ENCODE results near the gene CHD9. TPM values are rescaled to one million over a fixed set of nuclear protein-coding genes. Genes with fewer than 3 reads are reported as not detected.
"Not testable (repeated sequence)": the region's sequence is repeated elsewhere in the genome, so short reads cannot be mapped to it uniquely, and the experiment has no call there.

Gene CHD9
- total RNA-seq, 1 donor from 2014 or later = 20.7 TPM

DNA sequence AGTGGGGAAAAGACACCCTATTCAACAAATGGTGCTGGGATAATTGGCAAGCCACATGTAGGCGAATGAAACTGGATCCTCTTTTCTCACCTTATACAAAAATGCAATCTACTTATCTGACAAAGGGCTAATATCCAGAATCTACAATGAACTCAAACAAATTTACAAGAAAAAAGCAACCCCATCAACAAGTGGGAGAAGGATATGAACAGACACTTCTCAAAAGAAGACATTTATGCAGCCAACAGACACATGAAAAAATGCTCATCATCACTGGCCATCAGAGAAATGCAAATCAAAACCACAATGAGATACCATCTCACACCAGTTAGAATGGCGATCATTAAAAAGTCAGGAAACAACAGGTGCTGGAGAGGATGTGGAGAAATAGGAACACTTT is 223.7 kb downstream of the CHD9 start:
- H3K27ac Mint-ChIP-seq; intact Hi-C loops (cut with micrococcal nuclease); DNase-seq; H3K4me1 Mint-ChIP-seq; H3K9me3 Mint-ChIP-seq; H3K27me3 Mint-ChIP-seq; H3K4me3 Mint-ChIP-seq: not testable (repeated sequence)
- peaks cover 15% of the 10 kb centered on the region for H3K36me3 Mint-ChIP-seq (ENCODE audit: low read depth)

DNA sequence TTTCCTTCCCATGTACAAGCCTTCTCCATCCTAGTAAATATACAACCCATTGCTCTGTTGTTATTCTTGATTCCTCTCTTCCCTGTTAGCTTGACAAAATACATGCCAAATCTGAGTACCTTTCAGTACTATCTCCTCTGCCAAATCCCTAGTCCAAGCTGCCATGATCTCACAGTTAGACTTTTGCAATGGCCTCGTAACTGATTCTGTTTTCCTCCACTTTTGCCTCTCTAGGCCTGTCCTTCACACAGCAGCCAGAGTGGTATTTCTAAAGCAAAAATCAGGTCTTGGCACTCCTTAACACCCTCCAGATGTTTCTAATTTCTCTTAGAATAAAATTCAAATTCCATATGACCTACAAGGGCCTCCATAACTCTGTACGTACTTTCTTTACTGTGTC is 226.5 kb downstream of the CHD9 start:
- intact Hi-C loops (cut with micrococcal nuclease) = no loop called here
- H3K27me3 Mint-ChIP-seq = no peaks in the 10 kb centered on the region
- peaks cover 10% of the 10 kb centered on the region for H3K36me3 Mint-ChIP-seq (ENCODE audit: low read depth)
- H3K4me3 Mint-ChIP-seq = no peak overlapping the region
- no peaks in the 10 kb centered on the region for H3K4me1 Mint-ChIP-seq
- no peak for DNase-seq
- H3K9me3 Mint-ChIP-seq = peaks cover 3% of the 10 kb centered on the region
- no peak overlapping the region for H3K27ac Mint-ChIP-seq

DNA sequence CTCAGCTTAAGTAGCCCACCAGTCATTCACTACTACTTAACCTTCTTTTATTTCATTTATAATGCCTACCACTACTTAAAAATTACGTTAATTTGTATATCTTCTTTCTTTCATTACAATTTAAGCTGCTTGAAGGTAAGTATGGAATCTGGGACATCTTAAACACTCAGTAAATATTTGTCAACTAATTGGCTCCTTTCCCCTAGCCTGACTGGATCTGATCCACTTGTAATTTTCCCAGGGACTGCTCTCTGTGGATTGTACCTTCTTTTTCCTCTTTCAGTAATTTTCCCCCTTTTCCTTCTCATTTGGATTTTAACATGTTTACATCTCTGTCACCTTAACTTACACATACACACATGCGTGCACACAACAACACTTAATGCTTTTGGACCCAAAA is 227.1 kb downstream of the CHD9 start:
- intact Hi-C loops (cut with micrococcal nuclease) = no loop called here
- Mint-ChIP-seq H3K27ac (no peak overlapping the region), H3K4me1 (no peaks in the 10 kb centered on the region), H3K4me3 (no peak overlapping the region), H3K27me3 (no peaks in the 10 kb centered on the region), H3K36me3 (ENCODE audit: low read depth) (peaks cover 10% of the 10 kb centered on the region), H3K9me3 (peaks cover 3% of the 10 kb centered on the region)
- no peak for DNase-seq

DNA sequence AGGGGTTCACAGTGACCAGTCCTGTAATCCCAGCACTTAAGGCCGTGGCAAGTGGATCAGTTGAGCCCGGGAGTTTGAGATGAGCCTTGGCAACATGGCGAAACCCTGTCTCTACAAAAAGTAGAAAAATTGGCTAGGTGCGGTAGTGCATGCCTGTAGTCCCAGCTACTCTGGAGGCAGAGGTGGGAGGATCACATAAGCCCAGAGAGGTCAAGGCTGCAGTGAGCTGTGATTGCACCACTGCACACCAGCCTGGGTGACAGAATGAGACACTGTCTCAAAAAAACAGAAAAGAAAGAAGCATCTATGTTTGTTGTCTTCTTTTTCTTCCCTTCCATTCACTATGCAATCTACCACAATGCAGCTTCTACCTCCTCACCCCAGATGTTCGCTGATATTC is 227.5 kb downstream of the CHD9 start:
- Mint-ChIP-seq H3K36me3 (ENCODE audit: low read depth) (peaks cover 10% of the 10 kb centered on the region), H3K4me3 (no peak overlapping the region), H3K9me3 (peaks cover 3% of the 10 kb centered on the region), H3K27me3 (no peaks in the 10 kb centered on the region), H3K4me1 (no peaks in the 10 kb centered on the region), H3K27ac (no peak overlapping the region)
- DNase-seq = no peak
- intact Hi-C loops (cut with micrococcal nuclease) = no loop called here

DNA sequence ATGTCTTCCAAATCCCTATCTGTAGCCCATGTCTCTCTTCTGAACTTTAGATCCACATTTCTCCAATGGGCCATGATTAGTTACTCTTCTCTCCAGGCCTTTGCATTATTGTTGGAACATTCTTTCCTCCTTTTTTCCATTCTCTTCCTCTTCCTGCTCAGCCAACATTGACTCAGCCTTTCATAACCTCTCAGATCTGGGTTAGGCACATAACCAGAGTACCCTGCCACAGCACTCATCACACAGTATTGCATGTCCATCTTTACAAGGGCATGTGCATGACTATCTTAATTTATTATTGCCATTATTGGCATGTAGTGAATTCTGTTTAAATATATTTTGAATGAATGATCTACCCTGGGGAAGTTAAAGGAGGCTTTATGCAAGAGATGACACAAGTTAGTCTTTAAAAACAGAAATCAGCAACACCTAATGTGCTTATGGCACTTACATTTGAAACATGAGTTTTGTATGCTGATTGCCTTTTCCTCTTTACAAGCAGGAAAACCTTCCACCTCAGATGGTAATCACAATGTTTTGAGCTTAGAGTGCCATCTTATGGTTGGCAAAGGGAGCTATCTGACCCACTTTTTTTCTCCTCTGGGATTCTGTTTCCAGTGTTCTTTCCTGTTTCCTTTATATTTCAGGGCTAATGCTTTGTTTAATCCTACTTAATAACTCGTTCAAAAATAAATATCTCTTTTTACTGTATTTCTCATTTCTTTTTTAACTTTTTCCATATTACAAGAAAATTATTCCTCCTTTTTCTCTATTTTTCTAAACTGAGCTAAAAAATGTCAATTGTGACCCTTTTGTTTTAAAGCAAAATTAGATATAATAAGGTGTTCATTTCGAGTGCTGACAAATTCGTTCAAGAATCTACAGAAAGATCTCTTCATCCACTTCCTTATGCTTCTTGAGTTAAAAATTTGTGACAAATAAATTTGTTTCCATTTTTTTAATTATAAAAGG is 228.5 kb downstream of the CHD9 start:
- Mint-ChIP-seq H3K4me1 (no peaks in the 10 kb centered on the region), H3K36me3 (ENCODE audit: low read depth) (peaks cover 7% of the 10 kb centered on the region), H3K9me3 (no peaks in the 10 kb centered on the region), H3K27me3 (no peaks in the 10 kb centered on the region), H3K27ac (no peak overlapping the region), H3K4me3 (no peak overlapping the region)
- no peak for DNase-seq
- intact Hi-C loops (cut with micrococcal nuclease) = loop anchor here (1.0 kb wide), 1 partner anchor 228 kb away; no protein-coding TSS in a partner anchor

DNA sequence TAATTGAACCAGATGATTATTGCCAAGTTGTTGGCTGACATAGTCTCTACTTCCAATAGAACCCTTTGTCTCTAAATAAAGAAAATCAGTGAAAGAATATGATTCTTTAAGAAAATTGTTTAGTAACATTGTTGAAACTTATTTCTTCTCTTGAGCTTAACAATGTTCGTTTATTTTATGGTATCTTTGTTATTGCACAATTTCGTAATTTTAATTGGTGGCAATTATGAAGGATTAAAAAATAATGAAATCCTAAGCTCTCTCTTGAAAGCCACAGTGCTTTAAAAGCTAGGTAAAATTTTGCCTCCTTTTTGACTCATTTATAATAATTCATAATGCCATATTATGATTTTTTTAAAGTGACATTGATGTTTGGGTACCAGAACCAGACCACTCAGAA is 230.4 kb downstream of the CHD9 start:
- Mint-ChIP-seq H3K4me1 (no peaks in the 10 kb centered on the region), H3K36me3 (ENCODE audit: low read depth) (peaks cover 11% of the 10 kb centered on the region), H3K9me3 (no peaks in the 10 kb centered on the region), H3K27ac (no peak overlapping the region), H3K27me3 (no peaks in the 10 kb centered on the region), H3K4me3 (no peak overlapping the region)
- DNase-seq = no peak
- intact Hi-C loops (cut with micrococcal nuclease) = no loop called here

DNA sequence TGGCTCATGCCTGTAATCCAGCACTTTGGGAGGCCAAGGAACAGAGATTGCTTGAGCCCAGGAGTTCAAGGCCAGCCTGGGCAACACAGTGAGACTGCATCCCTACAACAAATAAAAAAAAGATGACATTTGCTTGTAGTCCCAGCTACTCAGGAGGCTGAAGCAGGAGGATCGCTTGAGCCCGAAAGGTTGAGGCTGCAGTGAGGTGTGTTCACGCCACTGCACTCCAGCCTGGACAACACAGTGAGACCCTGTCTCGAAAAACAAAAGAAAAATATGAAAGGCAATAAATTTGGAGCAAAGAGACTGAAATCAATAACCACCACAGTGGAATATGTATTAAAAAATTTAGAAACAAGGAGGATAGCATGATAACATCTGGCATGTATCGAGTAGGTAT is 235.7 kb downstream of the CHD9 start:
- intact Hi-C loops (cut with micrococcal nuclease) = no loop called here
- H3K9me3 Mint-ChIP-seq = no peaks in the 10 kb centered on the region
- H3K27ac Mint-ChIP-seq = no peak overlapping the region
- no peak overlapping the region for H3K4me3 Mint-ChIP-seq
- H3K27me3 Mint-ChIP-seq = no peaks in the 10 kb centered on the region
- H3K36me3 Mint-ChIP-seq (ENCODE audit: low read depth) = peaks cover 20% of the 10 kb centered on the region
- DNase-seq = no peak
- H3K4me1 Mint-ChIP-seq = no peaks in the 10 kb centered on the region

DNA sequence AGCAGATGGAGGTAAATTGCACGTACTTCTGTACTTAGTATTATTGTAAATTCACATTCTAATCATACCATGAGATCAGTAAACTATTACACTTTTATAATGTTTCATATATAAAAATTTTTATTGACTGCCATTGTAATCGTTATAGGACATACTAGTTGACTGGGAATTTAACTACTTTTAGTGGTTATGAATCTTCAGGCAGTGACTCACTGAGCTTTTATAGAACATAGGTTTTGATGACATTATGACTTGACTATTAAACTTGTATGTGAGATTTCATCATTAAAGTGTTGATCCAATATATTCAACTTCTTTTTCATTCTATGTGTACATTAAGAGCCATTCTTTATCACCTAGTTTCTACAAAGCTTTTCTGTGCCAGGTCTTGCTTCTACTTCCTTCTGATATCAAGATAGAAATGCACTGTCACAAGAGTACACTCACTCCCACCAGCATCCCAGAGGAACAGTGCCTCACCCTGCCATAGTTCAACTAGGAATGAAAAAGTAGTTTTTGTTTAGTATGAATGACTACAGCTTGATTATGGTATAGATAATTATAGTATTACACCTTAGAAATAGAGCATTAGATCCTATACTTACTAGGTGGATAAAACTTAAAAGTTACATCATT is 237.1 kb downstream of the CHD9 start:
- no peak overlapping the region for H3K27ac Mint-ChIP-seq
- intact Hi-C loops (cut with micrococcal nuclease) = no loop called here

DNA sequence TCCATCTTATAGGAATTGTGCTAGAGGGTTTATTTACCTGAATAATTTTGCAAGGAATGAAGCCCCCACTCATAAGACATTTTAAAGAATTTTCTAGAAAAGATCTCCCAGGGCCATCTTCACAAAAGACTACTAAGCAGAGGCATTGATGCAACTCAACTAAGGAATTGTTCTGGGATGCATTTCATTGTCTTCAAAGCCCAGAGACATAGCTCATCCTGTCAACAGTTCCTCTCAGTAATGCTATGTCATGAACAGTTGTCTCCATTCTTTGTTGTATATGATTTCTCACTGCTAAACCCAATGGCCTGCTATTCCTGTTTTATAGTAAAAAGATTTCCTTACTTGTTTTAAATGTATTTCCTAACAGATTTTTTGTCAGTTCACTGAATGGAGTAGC is 242.7 kb downstream of the CHD9 start:
- H3K27ac Mint-ChIP-seq = no peak overlapping the region
- no peak for DNase-seq
- H3K4me3 Mint-ChIP-seq = no peak overlapping the region
- H3K36me3 Mint-ChIP-seq (ENCODE audit: low read depth) = peaks cover 15% of the 10 kb centered on the region
- H3K9me3 Mint-ChIP-seq = no peaks in the 10 kb centered on the region
- intact Hi-C loops (cut with micrococcal nuclease) = no loop called here
- no peaks in the 10 kb centered on the region for H3K27me3 Mint-ChIP-seq
- H3K4me1 Mint-ChIP-seq = no peaks in the 10 kb centered on the region

More for the DNA sequence above, 237.1 kb downstream of the CHD9 start:
- no peak for DNase-seq
- no peaks in the 10 kb centered on the region for H3K27me3 Mint-ChIP-seq
- peaks cover 24% of the 10 kb centered on the region for H3K36me3 Mint-ChIP-seq (ENCODE audit: low read depth)
- no peaks in the 10 kb centered on the region for H3K4me1 Mint-ChIP-seq
- no peaks in the 10 kb centered on the region for H3K9me3 Mint-ChIP-seq
- H3K4me3 Mint-ChIP-seq = no peak overlapping the region

DNA sequence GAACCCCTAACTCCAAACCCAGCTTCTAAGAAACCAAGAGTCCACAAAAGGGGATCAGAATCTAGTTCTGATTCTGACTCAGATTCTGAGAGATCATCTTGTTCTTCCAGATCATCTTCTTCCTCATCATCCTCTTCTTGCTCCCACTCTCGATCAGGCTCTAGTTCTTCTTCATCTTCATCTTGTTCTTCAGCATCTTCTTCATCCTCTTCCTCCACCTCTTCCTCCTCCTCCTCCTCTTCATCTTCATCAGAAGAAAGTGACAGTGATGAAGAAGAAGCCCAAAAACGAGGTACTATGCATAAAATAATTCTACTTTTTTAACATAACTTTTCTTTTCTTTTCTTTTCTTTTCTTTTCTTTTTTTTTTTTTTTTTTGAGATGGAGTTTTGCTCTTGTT is 249.5 kb downstream of the CHD9 start:
- H3K27me3 Mint-ChIP-seq = no peaks in the 10 kb centered on the region
- intact Hi-C loops (cut with micrococcal nuclease) = no loop called here
- no peak overlapping the region for H3K27ac Mint-ChIP-seq
- H3K36me3 Mint-ChIP-seq (ENCODE audit: low read depth) = peaks cover 10% of the 10 kb centered on the region
- H3K4me1 Mint-ChIP-seq = no peaks in the 10 kb centered on the region
- no peak overlapping the region for H3K4me3 Mint-ChIP-seq
- H3K9me3 Mint-ChIP-seq = no peaks in the 10 kb centered on the region
- DNase-seq = no peak

DNA sequence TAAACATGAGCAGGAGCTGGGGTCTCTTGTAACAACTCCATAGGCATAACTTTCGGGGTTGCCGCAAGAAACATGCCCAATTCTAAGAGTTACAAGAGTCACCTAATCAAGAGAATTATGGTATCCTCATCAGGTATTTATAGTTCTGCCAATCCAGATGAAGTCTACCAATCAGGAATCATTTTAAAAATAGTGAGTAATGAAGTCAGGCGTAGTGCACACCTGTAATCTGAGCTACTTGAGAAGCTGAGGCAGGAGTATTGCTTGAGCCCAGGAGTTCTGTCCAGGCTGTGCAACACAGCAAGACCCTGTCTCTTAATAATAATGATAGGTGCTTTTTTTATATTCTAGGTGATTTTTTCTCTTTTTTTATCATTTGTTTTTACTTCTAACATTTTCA is 251.0 kb downstream of the CHD9 start:
- Mint-ChIP-seq H3K4me3 (no peak overlapping the region), H3K36me3 (ENCODE audit: low read depth) (peaks cover 12% of the 10 kb centered on the region), H3K27me3 (no peaks in the 10 kb centered on the region), H3K27ac (no peak overlapping the region), H3K9me3 (no peaks in the 10 kb centered on the region), H3K4me1 (no peaks in the 10 kb centered on the region)
- intact Hi-C loops (cut with micrococcal nuclease) = no loop called here
- DNase-seq = no peak

DNA sequence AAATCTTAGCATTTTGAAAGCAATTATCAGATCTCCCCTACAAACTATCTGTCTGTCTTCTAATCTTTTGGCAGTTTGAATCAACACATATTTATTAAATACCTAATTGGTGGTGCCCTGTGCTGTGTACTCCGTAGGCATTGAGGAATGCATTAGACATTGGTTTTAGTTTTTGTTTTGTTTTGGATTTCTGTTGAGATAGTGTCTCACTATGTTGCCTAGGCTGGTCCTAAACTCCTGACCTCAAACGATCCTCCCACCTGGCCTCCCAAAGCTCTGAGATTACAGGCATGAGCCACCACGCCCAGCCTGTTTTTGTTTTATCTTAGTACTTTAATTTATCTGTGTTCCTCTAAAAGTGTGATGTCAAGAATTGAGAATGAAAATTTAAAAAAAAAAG is 254.7 kb downstream of the CHD9 start:
- Mint-ChIP-seq H3K27ac (no peak overlapping the region), H3K4me1 (no peaks in the 10 kb centered on the region), H3K27me3 (no peaks in the 10 kb centered on the region), H3K4me3 (no peak overlapping the region), H3K9me3 (no peaks in the 10 kb centered on the region), H3K36me3 (ENCODE audit: low read depth) (peaks cover 18% of the 10 kb centered on the region)
- intact Hi-C loops (cut with micrococcal nuclease) = no loop called here
- DNase-seq = no peak

DNA sequence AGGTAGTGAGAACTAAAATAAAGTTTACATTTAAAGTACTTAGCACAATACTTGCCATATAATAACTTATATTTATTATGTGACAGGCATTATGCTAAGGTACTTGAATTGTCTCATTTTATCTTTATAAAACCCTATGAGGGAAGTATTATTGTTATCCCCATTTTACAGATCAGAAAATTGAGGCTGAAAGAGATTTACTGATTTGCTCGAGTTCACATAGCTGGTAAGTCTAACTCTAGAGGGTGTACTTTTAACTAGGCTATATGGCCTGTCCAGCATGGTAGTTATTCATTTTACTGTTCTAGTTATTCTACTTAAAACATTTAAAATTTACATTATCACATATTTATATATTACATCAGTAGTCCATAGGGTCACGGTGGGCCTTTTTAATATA is 266.2 kb downstream of the CHD9 start:
- no peak for DNase-seq
- Mint-ChIP-seq H3K4me1 (no peaks in the 10 kb centered on the region), H3K27me3 (no peaks in the 10 kb centered on the region), H3K36me3 (ENCODE audit: low read depth) (peaks cover 29% of the 10 kb centered on the region), H3K4me3 (no peak overlapping the region), H3K9me3 (no peaks in the 10 kb centered on the region), H3K27ac (no peak overlapping the region)
- intact Hi-C loops (cut with micrococcal nuclease) = no loop called here

DNA sequence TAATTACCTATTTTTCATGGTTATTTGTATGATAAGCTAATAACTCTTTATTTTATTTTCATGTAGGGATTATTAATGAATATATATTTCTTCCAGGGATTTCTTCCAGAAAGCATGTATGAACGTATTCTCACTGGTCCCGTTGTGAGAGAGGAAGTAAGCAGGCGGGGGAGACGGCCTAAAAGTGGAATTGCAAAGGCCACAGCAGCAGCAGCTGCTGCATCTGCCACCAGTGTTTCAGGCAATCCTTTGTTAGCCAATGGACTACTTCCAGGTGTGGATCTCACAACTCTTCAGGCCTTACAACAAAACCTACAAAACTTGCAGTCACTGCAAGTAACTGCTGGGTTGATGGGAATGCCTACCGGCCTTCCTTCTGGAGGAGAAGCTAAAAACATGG is 269.1 kb downstream of the CHD9 start:
- H3K36me3 Mint-ChIP-seq (ENCODE audit: low read depth) = peaks cover 12% of the 10 kb centered on the region
- no peaks in the 10 kb centered on the region for H3K9me3 Mint-ChIP-seq
- no peak overlapping the region for H3K4me3 Mint-ChIP-seq
- intact Hi-C loops (cut with micrococcal nuclease) = no loop called here
- no peaks in the 10 kb centered on the region for H3K27me3 Mint-ChIP-seq
- no peak for DNase-seq
- no peak overlapping the region for H3K27ac Mint-ChIP-seq
- H3K4me1 Mint-ChIP-seq = no peaks in the 10 kb centered on the region
